Activated CD8-positive, alpha-beta memory T cell treated with anti-CD3 and anti-CD28 coated beads for 48 hours (primary cell): ENCODE data around the gene CACNA1A.
"Not testable (repeated sequence)": the region's sequence is repeated elsewhere in the genome, so short reads cannot be mapped to it uniquely, and the experiment has no call there.

ENCODE experiments used
- DNase-seq, 3 experiments: peaks; one replicate each; pipeline ENCODE4 v3.0.0-alpha.2; 2020; ENCODE audit warnings: low read depth in 2 of 3, low spot score in 2 of 3

Gene CACNA1A

GRCh38 chr19:13366529-13367143, 139.6 kb downstream of the CACNA1A start:
- DNase-seq = no peak

- DNase-seq = no peak
Observed at GRCh38 chr19:13363954-13364353, 142.3 kb downstream of the CACNA1A start.

- no peak for DNase-seq
Observed at GRCh38 chr19:13363245-13363644, 143.0 kb downstream of the CACNA1A start.

GRCh38 chr19:13362668-13363067, 143.6 kb downstream of the CACNA1A start:
- DNase-seq = no peak

GRCh38 chr19:13361726-13362125, 144.6 kb downstream of the CACNA1A start:
- not testable (repeated sequence) for DNase-seq

GRCh38 chr19:13356686-13357280, 149.5 kb downstream of the CACNA1A start:
- DNase-seq = no peak

GRCh38 chr19:13356185-13356584, 150.1 kb downstream of the CACNA1A start:
- no peak for DNase-seq

- no peak for DNase-seq
Observed at GRCh38 chr19:13355356-13355755, 150.9 kb downstream of the CACNA1A start.

- DNase-seq = no peak
Observed at GRCh38 chr19:13353625-13354024, 152.7 kb downstream of the CACNA1A start.

- no peak for DNase-seq
Observed at GRCh38 chr19:13350759-13351158, 155.5 kb downstream of the CACNA1A start.

- DNase-seq = no peak
Observed at GRCh38 chr19:13350072-13350471, 156.2 kb downstream of the CACNA1A start.

GRCh38 chr19:13347367-13347766, 158.9 kb downstream of the CACNA1A start:
- DNase-seq = no peak

GRCh38 chr19:13343514-13343913, 162.8 kb downstream of the CACNA1A start:
- no peak for DNase-seq

- no peak for DNase-seq
Observed at GRCh38 chr19:13342672-13343071, 163.6 kb downstream of the CACNA1A start.

- DNase-seq = no peak
Observed at GRCh38 chr19:13339869-13340268, 166.4 kb downstream of the CACNA1A start.

GRCh38 chr19:13337181-13337580, 169.1 kb downstream of the CACNA1A start:
- no peak for DNase-seq

GRCh38 chr19:13334801-13335481, 171.3 kb downstream of the CACNA1A start:
- no peak for DNase-seq

GRCh38 chr19:13330285-13330684, 176.0 kb downstream of the CACNA1A start:
- no peak for DNase-seq

- no peak for DNase-seq
Observed at GRCh38 chr19:13329766-13330165, 176.5 kb downstream of the CACNA1A start.

GRCh38 chr19:13328241-13328640, 178.0 kb downstream of the CACNA1A start:
- DNase-seq = no peak

- no peak for DNase-seq
Observed at GRCh38 chr19:13319526-13319925, 186.8 kb downstream of the CACNA1A start.

GRCh38 chr19:13318190-13318589, 188.1 kb downstream of the CACNA1A start:
- no peak for DNase-seq

GRCh38 chr19:13315495-13315894, 190.8 kb downstream of the CACNA1A start:
- no peak for DNase-seq
